Activated CD4-positive, CD25-positive, alpha-beta regulatory T cell treated with anti-CD3 and anti-CD28 coated beads, Interleukin-2, amount 50 U/mL, for 24 hours (primary cell): ENCODE measurements around the gene NOX5.
A peak's percentile ranks its signal among the peaks of the same experiment; 100 is the strongest.

ENCODE experiments used
- ATAC-seq, 2 donors: fragments of 150-1000 bp; cut with Tn5 transposase; one replicate each; pipeline ENCODE4 v1.10.0; 2021; ENCODE audit warnings: mild to moderate bottlenecking in 1 of 2, moderate library complexity in 1 of 2

NOX5 gene

GRCh38 chr15:69026355-69026754 lies 11.9 kb downstream of the NOX5 start:
- no peak for ATAC-seq

- ATAC-seq = no peak
Observed at GRCh38 chr15:69027976-69028518, 13.6 kb downstream of the NOX5 start.

GRCh38 chr15:69031013-69032001 lies 16.8 kb downstream of the NOX5 start:
- peak; percentile 37 to 64 for ATAC-seq

- ATAC-seq = no peak
Observed at GRCh38 chr15:69032031-69032430, 17.5 kb downstream of the NOX5 start.

GRCh38 chr15:69032703-69033373 lies 18.3 kb downstream of the NOX5 start:
- ATAC-seq = no peak

- peak in 1 of 2 donors; percentile 36 for ATAC-seq
Observed at GRCh38 chr15:69034352-69034751, 19.9 kb downstream of the NOX5 start.

- ATAC-seq = no peak
Observed at GRCh38 chr15:69035205-69035917, 20.9 kb downstream of the NOX5 start.

GRCh38 chr15:69035918-69036258 lies 21.4 kb downstream of the NOX5 start:
- ATAC-seq = no peak

GRCh38 chr15:69036826-69037225 lies 22.3 kb downstream of the NOX5 start:
- no peak for ATAC-seq

- ATAC-seq = no peak
Observed at GRCh38 chr15:69037482-69037881, 23.0 kb downstream of the NOX5 start.

GRCh38 chr15:69037977-69038376 lies 23.5 kb downstream of the NOX5 start:
- no peak for ATAC-seq

GRCh38 chr15:69038508-69038907 lies 24.0 kb downstream of the NOX5 start:
- no peak for ATAC-seq

- no peak for ATAC-seq
Observed at GRCh38 chr15:69039516-69040225, 25.2 kb downstream of the NOX5 start.

- no peak for ATAC-seq
Observed at GRCh38 chr15:69042531-69042930, 28.0 kb downstream of the NOX5 start.

- ATAC-seq = no peak
Observed at GRCh38 chr15:69045802-69046201, 31.3 kb downstream of the NOX5 start.

- ATAC-seq = no peak
Observed at GRCh38 chr15:69046781-69047180, 32.3 kb downstream of the NOX5 start.

- no peak for ATAC-seq
Observed at GRCh38 chr15:69049976-69050375, 35.5 kb downstream of the NOX5 start.

GRCh38 chr15:69055251-69055650 lies 40.8 kb downstream of the NOX5 start:
- ATAC-seq = no peak

GRCh38 chr15:69056365-69056764 lies 41.9 kb downstream of the NOX5 start:
- no peak for ATAC-seq

GRCh38 chr15:69058830-69059556 lies 44.5 kb downstream of the NOX5 start:
- peak; percentile 38 to 42 for ATAC-seq

GRCh38 chr15:69059557-69059943 lies 45.1 kb downstream of the NOX5 start:
- ATAC-seq = no peak

GRCh38 chr15:69060041-69060481 lies 45.6 kb downstream of the NOX5 start:
- ATAC-seq = no peak
